Glomerular endothelial cell (primary cell): Measurements from ENCODE around the gene ZNF319. TPM values are rescaled to one million over a fixed set of nuclear protein-coding genes. Genes with fewer than 3 reads are reported as not detected.
"Not testable (repeated sequence)": the region's sequence is repeated elsewhere in the genome, so short reads cannot be mapped to it uniquely, and the experiment has no call there.

Source experiments
- DNase-seq: peaks from one replicate; pipeline ENCODE4 v3.0.0-alpha.2; 2011; ENCODE audit warnings: low read depth, low spot score; ENCODE audit errors: extremely low read depth
- total RNA-seq: library from RNA; depleted of rRNA; stranded (reverse); fragments of >200 nt; gene quantifications from 2 replicates; pipeline ENCODE4 v1.2.3, GENCODE V29; 2015

The ZNF319 gene
- total RNA-seq, 1 donor from 2014 or later, result 10.8 TPM

DNA sequence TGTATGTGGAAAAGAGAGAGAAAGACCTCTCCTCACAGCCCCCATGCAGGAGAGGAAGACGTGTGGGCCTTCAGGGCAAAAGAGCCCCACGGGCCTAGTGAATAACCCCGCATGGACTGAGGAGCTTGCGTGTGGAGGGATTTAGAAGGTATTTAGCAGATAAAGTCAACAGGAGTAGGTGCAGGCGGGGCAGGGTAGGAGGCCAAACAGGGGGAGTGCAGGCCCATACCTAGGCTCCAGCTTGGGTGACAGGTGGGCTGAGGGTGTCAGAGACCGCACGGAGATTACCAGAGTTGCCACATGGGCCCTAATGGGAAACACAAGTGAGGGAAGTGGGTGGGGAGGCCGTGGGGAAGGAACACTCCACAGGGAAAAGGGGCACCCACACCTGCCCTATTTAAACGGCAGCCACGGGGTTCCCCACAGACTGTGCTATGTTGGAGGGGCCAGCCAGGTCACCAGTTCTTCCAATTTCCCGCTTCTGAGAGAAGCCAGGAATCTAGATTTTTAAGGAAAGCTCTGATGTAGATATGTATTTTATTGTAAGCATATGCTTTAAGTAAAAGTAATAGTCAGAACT lies 21.4 kb downstream of the ZNF319 start:
- DNase-seq, result no peak

- DNase-seq, result not testable (repeated sequence)
Measured at GRCh38 chr16:57978070-57978465, 22.4 kb downstream of the ZNF319 start.

DNA sequence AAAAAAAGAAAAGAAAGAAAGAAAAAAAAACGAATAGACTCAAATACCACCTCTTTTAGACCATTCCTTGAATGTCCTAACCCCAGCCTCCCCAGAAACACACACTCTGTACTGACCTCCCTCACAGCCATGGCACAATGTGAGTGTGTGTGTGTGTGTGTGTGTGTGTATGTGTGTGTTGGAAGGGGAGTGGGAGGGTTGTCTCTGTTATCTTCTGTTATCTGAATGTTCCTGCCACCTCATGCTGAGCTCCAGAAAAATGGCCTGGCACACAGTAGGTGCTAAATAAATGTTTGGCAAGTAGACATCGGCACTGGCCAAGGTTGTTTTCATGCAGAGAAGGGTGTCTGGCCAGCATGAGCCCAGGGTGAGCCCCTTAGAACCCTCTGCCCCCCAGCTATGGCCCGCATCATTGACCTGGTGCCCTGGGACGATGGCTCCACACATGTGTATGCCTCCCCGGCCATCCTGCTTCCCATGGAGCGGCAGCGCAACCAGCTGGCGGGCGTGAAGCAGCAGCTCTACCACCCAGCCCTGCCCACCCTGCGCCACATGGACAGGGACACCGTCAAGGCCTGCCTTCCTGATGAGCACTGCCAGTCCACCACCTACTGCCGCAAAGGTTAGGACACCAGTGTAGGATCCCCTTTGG lies 22.9 kb downstream of the ZNF319 start:
- DNase-seq, result no peak

DNA sequence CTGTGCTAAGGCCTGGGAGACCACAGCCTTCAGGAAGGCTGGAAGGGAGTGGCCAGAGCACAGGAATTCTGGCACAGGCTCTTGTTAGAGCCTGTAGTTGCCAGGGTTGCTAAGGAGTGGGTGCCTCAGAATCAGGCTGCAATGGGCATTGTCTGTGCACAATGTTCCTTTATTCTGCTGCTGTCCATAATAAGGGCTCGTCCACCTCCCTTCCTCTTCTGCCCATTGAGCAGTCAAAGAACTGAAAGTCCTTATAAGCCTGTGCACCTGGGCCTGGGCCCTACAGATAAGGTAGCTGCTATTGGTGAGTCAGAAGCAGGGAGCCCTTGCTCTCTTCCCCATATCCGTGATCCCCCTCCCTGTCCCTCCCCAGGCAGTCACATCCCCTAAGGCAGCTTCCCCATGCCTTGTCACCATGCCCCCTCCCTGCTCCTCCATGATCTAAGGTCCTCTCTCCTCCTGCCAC lies 24.1 kb downstream of the ZNF319 start:
- DNase-seq, result no peak

DNA sequence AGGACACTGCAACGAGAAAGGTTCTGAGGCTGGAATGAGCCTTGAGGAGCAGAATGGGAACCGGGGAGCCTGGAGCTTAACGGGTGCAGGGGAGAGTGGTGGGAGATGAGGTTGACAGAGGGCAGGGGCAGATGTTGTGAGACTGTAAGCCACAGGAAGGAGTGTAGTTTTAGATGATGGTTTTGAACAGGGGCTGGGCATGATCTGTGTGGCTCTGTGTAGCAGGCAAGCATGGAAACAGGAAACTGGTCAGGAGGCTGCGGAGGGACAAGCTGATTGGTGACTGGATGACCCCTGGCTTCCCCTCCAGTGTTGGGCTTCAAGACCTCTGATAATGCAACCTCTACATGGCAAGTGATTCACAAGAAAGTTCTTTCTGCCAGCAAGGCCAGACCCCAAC lies 28.2 kb downstream of the ZNF319 start:
- DNase-seq, result no peak

GRCh38 chr16:57971848-57972247 lies 28.6 kb downstream of the ZNF319 start:
- no peak for DNase-seq

- no peak for DNase-seq
Measured at GRCh38 chr16:57970970-57971369, 29.5 kb downstream of the ZNF319 start, which contains the start of gene CNGB1. Gene CNGB1 (minus strand): TSS chr16:57971128. CDS start chr16:57967286, 3,842 bp downstream.

- DNase-seq, result no peak
Measured at GRCh38 chr16:57970319-57970718, 30.2 kb downstream of the ZNF319 start.

DNA sequence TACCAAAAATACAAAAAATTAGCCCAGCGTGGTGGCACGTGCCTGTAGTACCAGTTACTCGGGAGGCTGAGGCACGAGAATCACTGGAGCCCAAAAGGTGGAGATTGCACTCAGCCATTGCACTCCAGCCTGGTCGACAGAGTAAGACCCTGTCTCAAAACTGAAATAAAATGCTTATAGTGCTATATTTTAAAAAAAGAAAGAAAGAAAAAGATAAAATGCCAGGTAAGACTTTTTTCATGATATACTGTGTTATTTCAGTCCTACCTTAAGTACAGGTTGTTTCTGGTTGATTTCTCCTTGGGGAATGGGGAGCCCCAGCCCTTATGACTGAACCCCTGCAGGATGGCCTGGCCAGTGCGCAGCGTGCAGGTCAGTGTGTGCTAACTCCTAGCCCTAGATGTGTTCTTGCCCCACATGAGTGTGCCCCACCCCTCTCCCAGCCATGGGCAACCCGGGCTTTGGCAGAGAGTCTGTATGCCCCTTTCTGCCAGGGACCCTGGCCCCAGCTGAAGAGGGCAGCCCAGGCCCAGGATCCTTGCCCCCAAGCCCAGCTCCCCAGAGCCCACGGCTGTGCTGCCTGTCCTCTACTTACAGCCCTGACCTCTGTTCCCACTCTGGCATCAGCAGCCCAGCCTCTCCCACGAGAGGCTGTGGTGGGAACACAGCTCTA lies 30.9 kb downstream of the ZNF319 start:
- no peak for DNase-seq

- DNase-seq, result no peak
Measured at GRCh38 chr16:57967916-57968315, 32.6 kb downstream of the ZNF319 start.

DNA sequence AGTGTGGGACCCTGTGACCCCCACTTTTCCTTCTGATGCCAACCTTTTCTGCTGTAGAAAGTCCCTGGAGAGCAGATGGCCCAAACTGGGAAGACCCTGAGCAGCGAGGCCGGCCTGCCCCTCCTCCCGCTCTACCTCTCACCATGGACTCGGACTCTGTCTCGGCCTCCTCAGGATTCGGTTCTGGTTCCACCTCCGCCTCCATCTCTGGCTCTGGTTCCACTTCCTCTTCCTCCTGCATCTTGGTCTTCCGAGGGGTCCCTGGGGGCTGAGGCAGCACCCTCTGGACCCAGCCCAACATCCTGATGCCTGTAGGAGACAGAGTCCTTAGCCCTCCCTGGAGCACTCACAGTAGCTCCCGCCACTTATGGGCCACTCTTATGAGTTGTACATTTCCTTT lies 33.5 kb downstream of the ZNF319 start:
- DNase-seq, result no peak

DNA sequence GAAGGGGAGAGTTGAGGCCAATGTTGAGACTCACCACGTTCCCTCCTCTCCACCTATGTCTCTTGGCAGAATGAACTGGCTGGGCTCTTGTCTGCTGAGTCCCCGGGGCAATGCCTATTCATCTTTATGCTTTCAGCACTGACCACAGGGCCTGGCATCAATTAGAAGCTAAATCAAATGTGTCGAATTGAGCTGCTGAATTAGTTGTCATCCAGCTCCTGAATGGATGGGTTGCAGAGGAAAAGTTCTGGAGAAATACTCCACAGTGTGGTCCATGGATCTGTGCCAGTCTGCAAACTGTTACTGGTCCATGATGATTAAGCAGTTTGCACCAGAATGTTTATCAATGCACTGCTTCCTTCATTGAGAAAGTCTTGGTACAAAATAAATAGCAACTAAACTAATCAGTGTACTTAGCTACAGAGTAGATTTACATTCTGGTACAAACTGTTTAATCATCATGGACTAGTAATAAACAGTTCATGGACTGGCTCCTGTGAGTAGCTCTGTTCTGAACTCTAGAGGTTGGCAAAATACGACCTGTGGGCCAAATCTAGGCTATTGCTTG lies 34.2 kb downstream of the ZNF319 start:
- DNase-seq, result no peak

DNA sequence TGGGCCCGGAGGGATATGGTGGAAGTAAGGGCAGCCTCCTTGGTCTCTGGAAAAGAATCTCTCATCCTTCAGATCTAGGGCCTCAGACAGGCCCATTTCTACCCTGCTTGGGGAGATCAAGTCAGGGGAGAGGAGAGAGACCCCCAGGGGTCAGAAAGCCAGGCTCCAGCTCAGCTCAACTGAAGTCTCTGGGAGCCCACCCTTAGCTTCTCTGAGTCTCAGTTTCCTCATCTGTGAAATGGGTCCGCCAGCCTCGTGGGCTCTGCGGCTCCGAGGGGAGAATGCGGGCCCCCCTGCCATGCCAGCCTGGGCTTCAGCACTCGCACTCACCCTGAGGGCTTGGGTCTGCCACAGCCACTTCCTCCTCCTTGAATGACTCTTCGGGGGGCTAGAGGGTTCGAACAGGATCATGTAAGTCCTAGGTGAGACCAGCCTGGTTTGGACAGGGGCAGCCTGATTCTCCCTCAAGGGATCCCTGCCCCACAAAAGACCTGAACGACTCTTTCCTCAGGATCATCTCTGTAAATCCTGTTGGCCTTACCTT lies 36.2 kb downstream of the ZNF319 start:
- no peak for DNase-seq

- DNase-seq, result no peak
Measured at GRCh38 chr16:57962756-57963155, 37.7 kb downstream of the ZNF319 start.

DNA sequence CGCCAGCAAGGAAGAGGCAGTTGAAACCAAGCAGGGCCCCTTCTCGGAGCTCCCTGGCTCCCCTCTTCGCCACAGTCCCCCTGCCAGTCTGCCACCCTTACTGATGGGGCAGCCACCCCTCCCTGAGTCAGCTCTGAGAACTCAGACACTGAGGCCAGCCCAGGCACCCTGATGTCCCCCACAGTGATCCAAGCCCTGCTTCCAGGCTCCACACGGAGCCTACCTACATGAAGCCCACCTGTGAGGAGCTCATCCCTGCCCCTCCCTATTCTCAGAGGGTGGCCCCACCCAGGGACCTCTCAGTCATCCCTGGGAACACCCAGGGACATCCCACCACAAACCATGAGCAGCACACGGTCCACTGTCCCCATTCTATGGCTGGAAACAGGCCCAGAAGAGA lies 38.4 kb downstream of the ZNF319 start:
- no peak for DNase-seq

GRCh38 chr16:57961538-57961937 lies 38.9 kb downstream of the ZNF319 start:
- no peak for DNase-seq

- no peak for DNase-seq
Measured at GRCh38 chr16:57960826-57961472, 39.5 kb downstream of the ZNF319 start.

DNA sequence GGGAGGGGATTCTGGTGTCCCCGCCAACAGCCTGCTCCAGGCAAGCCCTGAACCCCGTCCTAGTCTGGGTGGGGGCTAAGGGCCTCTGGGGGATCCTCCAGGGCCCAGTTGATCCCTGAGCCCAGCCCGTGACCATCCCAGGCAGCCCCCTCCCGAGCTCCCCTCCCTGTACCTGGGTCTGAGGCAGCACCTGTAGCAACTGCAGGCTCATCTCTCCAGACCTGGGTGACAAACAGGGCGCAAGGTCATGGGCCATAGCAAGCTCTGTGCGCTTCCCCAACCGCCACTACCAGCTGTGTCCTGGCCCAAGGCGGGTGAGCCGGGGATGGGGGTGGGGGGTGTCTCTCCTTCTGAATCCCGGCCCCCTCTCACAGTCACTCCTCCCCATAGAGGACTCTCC lies 40.2 kb downstream of the ZNF319 start:
- DNase-seq, result no peak

DNA sequence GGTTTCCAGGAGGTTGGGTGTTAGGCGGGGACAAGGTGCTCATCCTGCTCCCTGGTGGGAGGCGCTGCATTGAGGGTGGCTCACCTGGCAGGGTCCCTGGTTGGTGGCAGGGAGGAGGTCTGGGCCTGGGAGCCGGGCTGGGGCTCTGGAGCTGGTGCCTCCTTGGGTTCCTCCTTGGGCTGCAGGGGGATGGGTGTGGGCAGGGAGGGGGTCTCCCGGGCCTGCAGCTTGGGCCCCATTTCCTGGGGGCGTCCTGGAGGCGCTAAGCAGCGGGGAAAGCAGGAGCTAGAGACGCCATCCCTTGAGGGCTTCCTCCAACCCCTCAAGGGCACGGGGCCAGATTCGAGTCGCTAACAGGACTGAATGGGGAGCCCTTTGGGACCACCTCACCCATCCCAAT lies 40.7 kb downstream of the ZNF319 start:
- DNase-seq, result no peak

DNA sequence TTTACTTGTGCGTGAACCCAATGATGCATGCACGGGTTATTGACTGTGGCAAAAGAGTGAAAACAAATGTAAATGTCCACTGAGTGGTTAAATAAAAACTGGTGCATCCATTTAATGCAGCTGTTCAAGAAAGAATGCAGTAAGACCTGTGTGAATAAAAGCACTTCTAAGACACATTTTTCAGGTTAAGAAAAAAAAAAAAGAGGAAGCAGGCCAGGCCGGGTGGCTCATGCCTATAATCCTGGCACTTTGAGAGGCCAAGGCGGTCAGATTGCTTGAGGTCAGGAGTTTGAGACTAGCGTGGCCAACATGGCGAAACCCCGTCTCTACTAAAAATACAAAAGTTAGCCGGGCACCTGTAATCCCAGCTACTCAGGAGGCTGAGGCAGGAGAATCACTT lies 41.4 kb downstream of the ZNF319 start:
- no peak for DNase-seq

- no peak for DNase-seq
Measured at GRCh38 chr16:57958544-57958943, 41.9 kb downstream of the ZNF319 start.
